ENCODE measurements around the gene ALDH3A1.

ALDH3A1 gene

GRCh38 chr17:19731626-19732025 is 16.5 kb downstream of the ALDH3A1 start:
- TF ChIP-seq CTCF (IDR thresholded peaks at IDR 0.05; ENCODE audit: borderline replicate concordance, insufficient read depth, low read depth, low read length) = no peak
- no peak overlapping the region for H3K4me3 ChIP-seq (ENCODE audit: low read depth, low read length)

- TF ChIP-seq CTCF (IDR thresholded peaks at IDR 0.05; ENCODE audit: borderline replicate concordance, insufficient read depth, low read depth, low read length) = no peak
- no peak overlapping the region for H3K4me3 ChIP-seq (ENCODE audit: low read depth, low read length)
Observed at GRCh38 chr17:19730843-19731242, 17.3 kb downstream of the ALDH3A1 start.

- no peak for TF ChIP-seq CTCF (IDR thresholded peaks at IDR 0.05; ENCODE audit: borderline replicate concordance, insufficient read depth, low read depth, low read length)
- H3K4me3 ChIP-seq (ENCODE audit: low read depth, low read length) = no peak overlapping the region
Observed at GRCh38 chr17:19729900-19730299, 18.2 kb downstream of the ALDH3A1 start.

DNA sequence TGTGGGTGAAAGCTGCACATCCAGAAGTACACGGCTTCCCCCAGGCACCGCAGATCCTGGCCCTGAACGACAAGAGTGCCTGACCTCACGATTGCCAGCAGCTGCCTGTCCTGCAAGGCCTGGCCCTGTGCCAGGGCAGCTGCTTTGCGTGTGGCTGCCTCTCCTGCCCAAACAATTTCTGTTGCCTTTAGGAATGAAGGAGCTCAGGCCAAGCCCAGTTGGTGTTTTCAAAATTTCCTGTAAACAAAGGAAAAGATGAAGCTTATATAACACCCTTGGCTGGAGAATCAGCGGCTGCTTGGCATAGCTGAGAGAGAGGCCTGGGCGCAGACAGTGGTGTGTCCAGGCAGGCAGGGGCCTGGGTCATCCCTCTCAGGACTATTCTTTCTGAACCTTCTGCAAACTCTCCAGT is 20.0 kb downstream of the ALDH3A1 start:
- no peak for TF ChIP-seq CTCF (IDR thresholded peaks at IDR 0.05; ENCODE audit: borderline replicate concordance, insufficient read depth, low read depth, low read length)
- no peak overlapping the region for H3K4me3 ChIP-seq (ENCODE audit: low read depth, low read length)

GRCh38 chr17:19727501-19728078 is 20.5 kb downstream of the ALDH3A1 start:
- H3K4me3 ChIP-seq (ENCODE audit: low read depth, low read length) = no peak overlapping the region
- no peak for TF ChIP-seq CTCF (IDR thresholded peaks at IDR 0.05; ENCODE audit: borderline replicate concordance, insufficient read depth, low read depth, low read length)

- TF ChIP-seq CTCF (IDR thresholded peaks at IDR 0.05; ENCODE audit: borderline replicate concordance, insufficient read depth, low read depth, low read length) = no peak
- no peak overlapping the region for H3K4me3 ChIP-seq (ENCODE audit: low read depth, low read length)
Observed at GRCh38 chr17:19726631-19727376, 21.3 kb downstream of the ALDH3A1 start.

- no peak for TF ChIP-seq CTCF (IDR thresholded peaks at IDR 0.05; ENCODE audit: borderline replicate concordance, insufficient read depth, low read depth, low read length)
- H3K4me3 ChIP-seq (ENCODE audit: low read depth, low read length) = no peak overlapping the region
Observed at GRCh38 chr17:19725486-19725885, 22.6 kb downstream of the ALDH3A1 start.
